GM12878 (cell line): ENCODE results near the gene PLPP7. TPM values are rescaled to one million over a fixed set of nuclear protein-coding genes. Genes with fewer than 3 reads are reported as not detected.

ENCODE experiments used
- KLF5 ChIP-seq: fragments of 450-650 bp; IDR thresholded peaks from 2 replicates; pipeline ENCODE4 v1.6.1; 2014; ENCODE audit warnings: mild to moderate bottlenecking; ENCODE audit not compliant: partially characterized antibody
- MYB ChIP-seq: fragments of 150-350 bp; IDR thresholded peaks from 2 replicates; pipeline ENCODE4 v1.6.1; 2014; ENCODE audit warnings: mild to moderate bottlenecking, low read depth, low read length, borderline replicate concordance
- polyA plus RNA-seq, 11 experiments: library from polyadenylated mRNA; depleted of rRNA in 4 of 11; unstranded in 6 of 11; stranded (reverse) in 5 of 11; fragments of >200 nt; fragmentation: Nextera tagmentation in 4 of 11; fragmentation: Illumina TruSeq in 1 of 11; extraction: Ambion mirVana in 4 of 11; extraction: Trizol in 1 of 11; gene quantifications; 1 replicate in 1 of 11; 2 replicates in 10 of 11; pipeline versions ENCODE4 v1.2.1 to v1.2.3, GENCODE V29; 2011 to 2016; ENCODE audit warnings: inconsistent platforms in 2 of 11, missing spikeins in 2 of 11, low read depth in 1 of 11
- total RNA-seq, 4 experiments: library from RNA; depleted of rRNA in 3 of 4; stranded (reverse); fragments of >200 nt in 3 of 4; fragmentation: Illumina TruSeq in 1 of 4; extraction: Trizol in 1 of 4; gene quantifications; 2 replicates each; pipeline versions ENCODE4 v1.2.1 to v1.2.3, GENCODE V29; 2013 to 2021
- TF ChIP-seq, protein P1 (sequence below): fragments of 450-650 bp; formaldehyde crosslinking; IDR thresholded peaks from 2 replicates; pipeline ENCODE4 v1.5.0; 2022; ENCODE audit warnings: mild to moderate bottlenecking, missing genetic modification characterization
- TF ChIP-seq, protein P2 (sequence below): fragments of 450-650 bp; IDR thresholded peaks from 2 replicates; pipeline ENCODE4 v1.6.1; 2017; ENCODE audit warnings: mild to moderate bottlenecking, low read depth, inconsistent platforms; ENCODE audit not compliant: poor library complexity, severe bottlenecking
- TF ChIP-seq, protein P3 (sequence below): IDR thresholded peaks from 2 replicates; pipeline ENCODE4 v1.6.1; 2011; ENCODE audit warnings: borderline replicate concordance, low read depth, mild to moderate bottlenecking, moderate library complexity, mixed read lengths, low read length; ENCODE audit not compliant: insufficient read depth; ENCODE audit errors: extremely low read length

The PLPP7 gene
- total and polyA plus RNA-seq, 10 of the 15 experiments (the other 5 are each of a cell fraction or from before 2014, with no cell fraction given): 0.05 to 1.0 (median 0.40) TPM; not detected in 3

DNA sequence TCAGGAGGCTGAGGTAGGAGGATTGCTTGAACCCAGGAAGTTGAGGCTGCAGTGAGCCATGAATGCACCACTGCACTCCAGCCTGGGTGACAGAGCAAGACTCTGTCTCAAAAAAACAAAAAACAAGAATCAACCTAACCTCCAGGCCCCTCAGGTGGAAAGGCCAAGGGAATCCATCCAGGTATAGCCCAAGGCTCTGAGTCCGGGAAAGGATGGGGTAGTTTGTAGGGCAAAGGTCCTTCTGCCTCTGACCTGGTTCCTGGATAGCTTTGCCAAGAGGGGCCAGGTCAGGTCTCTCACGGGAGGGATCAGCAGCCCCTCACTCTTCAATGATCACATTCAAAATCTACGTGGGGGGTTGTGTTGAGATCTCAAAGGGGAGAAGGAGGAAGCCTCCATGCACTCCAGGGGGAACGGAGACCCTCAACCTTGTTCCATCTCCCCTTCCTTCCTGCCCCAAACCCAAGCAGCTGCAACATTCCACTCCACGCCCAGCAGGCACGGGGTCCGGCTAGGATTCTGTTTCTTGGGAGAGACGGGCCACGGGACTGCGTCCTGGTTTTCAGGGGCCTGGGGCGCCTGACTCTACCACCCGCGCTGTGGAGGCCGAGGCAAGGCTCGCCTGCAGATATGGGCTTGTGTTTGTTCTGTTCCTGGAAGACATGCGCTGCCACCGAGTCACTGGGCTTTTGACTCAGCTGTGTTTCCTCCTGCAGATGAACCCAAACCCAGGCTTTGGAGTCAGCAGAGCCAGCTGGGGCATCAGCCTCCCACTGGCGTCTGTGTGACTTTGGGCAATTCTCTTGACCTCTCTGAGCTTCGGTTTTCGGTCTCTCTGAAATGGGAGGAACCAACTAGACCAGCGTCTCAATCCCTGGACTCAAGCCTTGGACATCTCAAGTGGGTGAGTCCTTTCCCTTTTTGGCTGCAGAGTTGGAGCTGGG, 35.5 kb downstream of the PLPP7 start (continued):
- TF ChIP-seq, protein P1, sequence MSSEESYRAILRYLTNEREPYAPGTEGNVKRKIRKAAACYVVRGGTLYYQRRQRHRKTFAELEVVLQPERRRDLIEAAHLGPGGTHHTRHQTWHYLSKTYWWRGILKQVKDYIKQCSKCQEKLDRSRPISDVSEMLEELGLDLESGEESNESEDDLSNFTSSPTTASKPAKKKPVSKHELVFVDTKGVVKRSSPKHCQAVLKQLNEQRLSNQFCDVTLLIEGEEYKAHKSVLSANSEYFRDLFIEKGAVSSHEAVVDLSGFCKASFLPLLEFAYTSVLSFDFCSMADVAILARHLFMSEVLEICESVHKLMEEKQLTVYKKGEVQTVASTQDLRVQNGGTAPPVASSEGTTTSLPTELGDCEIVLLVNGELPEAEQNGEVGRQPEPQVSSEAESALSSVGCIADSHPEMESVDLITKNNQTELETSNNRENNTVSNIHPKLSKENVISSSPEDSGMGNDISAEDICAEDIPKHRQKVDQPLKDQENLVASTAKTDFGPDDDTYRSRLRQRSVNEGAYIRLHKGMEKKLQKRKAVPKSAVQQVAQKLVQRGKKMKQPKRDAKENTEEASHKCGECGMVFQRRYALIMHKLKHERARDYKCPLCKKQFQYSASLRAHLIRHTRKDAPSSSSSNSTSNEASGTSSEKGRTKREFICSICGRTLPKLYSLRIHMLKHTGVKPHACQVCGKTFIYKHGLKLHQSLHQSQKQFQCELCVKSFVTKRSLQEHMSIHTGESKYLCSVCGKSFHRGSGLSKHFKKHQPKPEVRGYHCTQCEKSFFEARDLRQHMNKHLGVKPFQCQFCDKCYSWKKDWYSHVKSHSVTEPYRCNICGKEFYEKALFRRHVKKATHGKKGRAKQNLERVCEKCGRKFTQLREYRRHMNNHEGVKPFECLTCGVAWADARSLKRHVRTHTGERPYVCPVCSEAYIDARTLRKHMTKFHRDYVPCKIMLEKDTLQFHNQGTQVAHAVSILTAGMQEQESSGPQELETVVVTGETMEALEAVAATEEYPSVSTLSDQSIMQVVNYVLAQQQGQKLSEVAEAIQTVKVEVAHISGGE (CRISPR knock-in tag): no peak
- TF ChIP-seq, protein P2, sequence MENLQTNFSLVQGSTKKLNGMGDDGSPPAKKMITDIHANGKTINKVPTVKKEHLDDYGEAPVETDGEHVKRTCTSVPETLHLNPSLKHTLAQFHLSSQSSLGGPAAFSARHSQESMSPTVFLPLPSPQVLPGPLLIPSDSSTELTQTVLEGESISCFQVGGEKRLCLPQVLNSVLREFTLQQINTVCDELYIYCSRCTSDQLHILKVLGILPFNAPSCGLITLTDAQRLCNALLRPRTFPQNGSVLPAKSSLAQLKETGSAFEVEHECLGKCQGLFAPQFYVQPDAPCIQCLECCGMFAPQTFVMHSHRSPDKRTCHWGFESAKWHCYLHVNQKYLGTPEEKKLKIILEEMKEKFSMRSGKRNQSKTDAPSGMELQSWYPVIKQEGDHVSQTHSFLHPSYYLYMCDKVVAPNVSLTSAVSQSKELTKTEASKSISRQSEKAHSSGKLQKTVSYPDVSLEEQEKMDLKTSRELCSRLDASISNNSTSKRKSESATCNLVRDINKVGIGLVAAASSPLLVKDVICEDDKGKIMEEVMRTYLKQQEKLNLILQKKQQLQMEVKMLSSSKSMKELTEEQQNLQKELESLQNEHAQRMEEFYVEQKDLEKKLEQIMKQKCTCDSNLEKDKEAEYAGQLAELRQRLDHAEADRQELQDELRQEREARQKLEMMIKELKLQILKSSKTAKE: no peak
- TF ChIP-seq MYB: no peak
- TF ChIP-seq KLF5: no peak
- TF ChIP-seq, protein P3, sequence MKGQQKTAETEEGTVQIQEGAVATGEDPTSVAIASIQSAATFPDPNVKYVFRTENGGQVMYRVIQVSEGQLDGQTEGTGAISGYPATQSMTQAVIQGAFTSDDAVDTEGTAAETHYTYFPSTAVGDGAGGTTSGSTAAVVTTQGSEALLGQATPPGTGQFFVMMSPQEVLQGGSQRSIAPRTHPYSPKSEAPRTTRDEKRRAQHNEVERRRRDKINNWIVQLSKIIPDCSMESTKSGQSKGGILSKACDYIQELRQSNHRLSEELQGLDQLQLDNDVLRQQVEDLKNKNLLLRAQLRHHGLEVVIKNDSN: no peak
